OCI-LY3 (cell line): ENCODE results near the gene ABCB8.

ENCODE experiments used
- H2AFZ ChIP-seq: fragments of 200-600, 300-600 bp; shearing (Covaris generic); 2 replicates; pipeline ENCODE4 v1.6.0; 2014; ENCODE audit warnings: antibody characterized with exemption, low read depth, low read length
- H3K27ac ChIP-seq: fragments of 200-600, 300-600 bp; sonication (generic); 2 replicates; pipeline ENCODE4 v1.5.1; 2014; ENCODE audit warnings: mild to moderate bottlenecking, low read length, moderate library complexity, mixed read lengths
- H3K27me3 ChIP-seq: fragments of 200-600, 300-600 bp; sonication (generic); 2 replicates; pipeline ENCODE4 v1.6.1; 2014; ENCODE audit warnings: low read depth, low read length, mixed read lengths
- H3K36me3 ChIP-seq: fragments of 200-600, 300-600 bp; sonication (generic); replicated peaks from 2 replicates; pipeline ENCODE3; 2014; ENCODE audit warnings: low read depth, low read length, mixed read lengths
- H3K4me1 ChIP-seq: fragments of 300-600, 200-600 bp; sonication (generic); 2 replicates; pipeline ENCODE4 v1.6.1; 2014; ENCODE audit warnings: low read length, mixed read lengths
- H3K4me2 ChIP-seq: fragments of 200-600, 300-600 bp; sonication (generic); 2 replicates; pipeline ENCODE4 v1.6.1; 2014; ENCODE audit warnings: low read length, mixed read lengths
- H3K4me3 ChIP-seq: fragments of 300-600, 200-600 bp; sonication (generic); 2 replicates; pipeline ENCODE4 v1.5.1; 2014; ENCODE audit warnings: antibody characterized with exemption, mild to moderate bottlenecking, low read length, moderate library complexity
- H3K79me2 ChIP-seq: fragments of 300-600, 200-600 bp; shearing (Covaris generic); 2 replicates; pipeline ENCODE4 v1.6.1; 2014; ENCODE audit warnings: mild to moderate bottlenecking, low read length, mixed read lengths
- H3K9ac ChIP-seq: fragments of 300-600, 200-600 bp; shearing (Covaris generic); 2 replicates; pipeline ENCODE4 v1.6.0; 2014; ENCODE audit warnings: mild to moderate bottlenecking, low read length, moderate library complexity
- H3K9me3 ChIP-seq: fragments of 200-600, 300-600 bp; shearing (Covaris generic); 2 replicates; pipeline ENCODE4 v1.6.1; 2014; ENCODE audit warnings: low read length, mixed read lengths; ENCODE audit not compliant: insufficient read depth
- H4K20me1 ChIP-seq: fragments of 200-600, 300-600 bp; sonication (generic); 2 replicates; pipeline ENCODE4 v1.6.1; 2016; ENCODE audit warnings: low read length, mixed read lengths; ENCODE audit not compliant: insufficient read depth
- CTCF ChIP-seq: fragments of 200-600, 300-600 bp; sonication (generic); IDR thresholded peaks from 2 replicates; pipeline ENCODE4 v1.5.1; 2014; ENCODE audit warnings: antibody characterized with exemption, low read length, low read depth
- EZH2phosphoT487 ChIP-seq: fragments of 200-600 bp; shearing (Covaris generic); IDR thresholded peaks from 2 replicates; pipeline ENCODE4 v1.6.1; 2018; ENCODE audit warnings: antibody characterized with exemption, mixed run types, low read depth

Gene ABCB8

GRCh38 chr7:151062399-151063211, 34.4 kb downstream of the ABCB8 start:
- H3K27ac ChIP-seq, result no peak overlapping the region
- peaks cover 26% of the 10 kb centered on the region for H3K79me2 ChIP-seq
- TF ChIP-seq CTCF, result no peak
- no peak for TF ChIP-seq EZH2phosphoT487
- H2AFZ ChIP-seq, result no peak overlapping the region
- H3K9ac ChIP-seq, result no peak overlapping the region
- peaks cover 12% of the 10 kb centered on the region for H4K20me1 ChIP-seq
- H3K36me3 ChIP-seq, result peaks cover 14% of the 10 kb centered on the region
- H3K4me3 ChIP-seq, result no peak overlapping the region
- H3K27me3 ChIP-seq, result no peaks in the 10 kb centered on the region
- H3K4me2 ChIP-seq, result no peak overlapping the region
- no peaks in the 10 kb centered on the region for H3K9me3 ChIP-seq
- peaks cover 12% of the 10 kb centered on the region for H3K4me1 ChIP-seq

- no peak overlapping the region for H3K27ac ChIP-seq
These were observed 34.9 kb downstream of the ABCB8 start for GRCh38 chr7:151063212-151063561.

GRCh38 chr7:151064454-151064853, 36.2 kb downstream of the ABCB8 start:
- Histone ChIP-seq H3K79me2 (peaks cover 26% of the 10 kb centered on the region), H4K20me1 (peaks cover 12% of the 10 kb centered on the region), H3K4me2 (no peak overlapping the region), H3K9me3 (no peaks in the 10 kb centered on the region), H2AFZ (no peak overlapping the region), H3K9ac (no peak overlapping the region), H3K4me1 (peaks cover 9% of the 10 kb centered on the region), H3K4me3 (no peak overlapping the region), H3K27ac (no peak overlapping the region), H3K36me3 (peaks cover 23% of the 10 kb centered on the region), H3K27me3 (no peaks in the 10 kb centered on the region)
- TF ChIP-seq EZH2phosphoT487 (no peak), CTCF (no peak)

More at GRCh38 chr7:151063212-151063561, 34.9 kb downstream of the ABCB8 start:
- Histone ChIP-seq H3K4me1 (peaks cover 12% of the 10 kb centered on the region), H2AFZ (no peak overlapping the region), H3K4me2 (no peak overlapping the region), H3K27me3 (no peaks in the 10 kb centered on the region), H3K9me3 (no peaks in the 10 kb centered on the region), H3K9ac (no peak overlapping the region), H3K4me3 (no peak overlapping the region), H3K79me2 (peaks cover 26% of the 10 kb centered on the region), H4K20me1 (peaks cover 12% of the 10 kb centered on the region), H3K36me3 (peaks cover 17% of the 10 kb centered on the region)
- TF ChIP-seq CTCF, result no peak
- no peak for TF ChIP-seq EZH2phosphoT487

GRCh38 chr7:151064993-151065392, 36.7 kb downstream of the ABCB8 start:
- Histone ChIP-seq H3K9ac (no peak overlapping the region), H3K27me3 (no peaks in the 10 kb centered on the region), H3K79me2 (peaks cover 22% of the 10 kb centered on the region), H3K27ac (no peak overlapping the region), H3K36me3 (peaks cover 24% of the 10 kb centered on the region), H4K20me1 (peaks cover 12% of the 10 kb centered on the region), H3K4me1 (peaks cover 9% of the 10 kb centered on the region), H3K4me2 (no peak overlapping the region), H3K9me3 (no peaks in the 10 kb centered on the region), H3K4me3 (no peak overlapping the region), H2AFZ (no peak overlapping the region)
- TF ChIP-seq EZH2phosphoT487, result no peak
- no peak for TF ChIP-seq CTCF
